Body of pancreas (tissue), 4 donors: ENCODE data around the gene EN1.

Experiments
- CTCF ChIP-seq, 7 experiments: fragments of 450-650 bp in 4 of 7; fragments of 200-600 bp in 3 of 7; sonication (generic) in 3 of 7; IDR thresholded peaks; one replicate each; pipeline ENCODE4 v1.5.1; 2016 to 2019; ENCODE audit warnings: antibody characterized with exemption in 7 of 7
- POLR2A ChIP-seq, 3 donors: fragments of 450-650 bp; IDR thresholded peaks; one replicate each; pipeline ENCODE4 v1.6.1; 2016; ENCODE audit warnings: antibody characterized with exemption in 3 of 3, mild to moderate bottlenecking in 2 of 3

GRCh38 chr2:118822015-118822414 lies 25.4 kb downstream of the EN1 start:
- TF ChIP-seq POLR2A (IDR thresholded peaks at IDR 0.05) (no peak), CTCF (IDR thresholded peaks at IDR 0.05) (no peak)
